HT-29 (cell line): ENCODE results near the gene CD2. TPM values are rescaled to one million over a fixed set of nuclear protein-coding genes. Genes with fewer than 3 reads are reported as not detected.

Experiments
- DNase-seq: peaks from one replicate; pipeline ENCODE4 v3.0.0-alpha.2; 2015; ENCODE audit warnings: low spot score
- total RNA-seq: library from RNA; depleted of rRNA; stranded (reverse); fragments of >200 nt; shearing (Covaris generic); gene quantifications from 2 replicates; pipeline ENCODE4 v1.2.3, GENCODE V29; 2014; rRNA removed

CD2 gene, protein sequence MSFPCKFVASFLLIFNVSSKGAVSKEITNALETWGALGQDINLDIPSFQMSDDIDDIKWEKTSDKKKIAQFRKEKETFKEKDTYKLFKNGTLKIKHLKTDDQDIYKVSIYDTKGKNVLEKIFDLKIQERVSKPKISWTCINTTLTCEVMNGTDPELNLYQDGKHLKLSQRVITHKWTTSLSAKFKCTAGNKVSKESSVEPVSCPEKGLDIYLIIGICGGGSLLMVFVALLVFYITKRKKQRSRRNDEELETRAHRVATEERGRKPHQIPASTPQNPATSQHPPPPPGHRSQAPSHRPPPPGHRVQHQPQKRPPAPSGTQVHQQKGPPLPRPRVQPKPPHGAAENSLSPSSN
- not detected in 2 replicates for total RNA-seq

DNA sequence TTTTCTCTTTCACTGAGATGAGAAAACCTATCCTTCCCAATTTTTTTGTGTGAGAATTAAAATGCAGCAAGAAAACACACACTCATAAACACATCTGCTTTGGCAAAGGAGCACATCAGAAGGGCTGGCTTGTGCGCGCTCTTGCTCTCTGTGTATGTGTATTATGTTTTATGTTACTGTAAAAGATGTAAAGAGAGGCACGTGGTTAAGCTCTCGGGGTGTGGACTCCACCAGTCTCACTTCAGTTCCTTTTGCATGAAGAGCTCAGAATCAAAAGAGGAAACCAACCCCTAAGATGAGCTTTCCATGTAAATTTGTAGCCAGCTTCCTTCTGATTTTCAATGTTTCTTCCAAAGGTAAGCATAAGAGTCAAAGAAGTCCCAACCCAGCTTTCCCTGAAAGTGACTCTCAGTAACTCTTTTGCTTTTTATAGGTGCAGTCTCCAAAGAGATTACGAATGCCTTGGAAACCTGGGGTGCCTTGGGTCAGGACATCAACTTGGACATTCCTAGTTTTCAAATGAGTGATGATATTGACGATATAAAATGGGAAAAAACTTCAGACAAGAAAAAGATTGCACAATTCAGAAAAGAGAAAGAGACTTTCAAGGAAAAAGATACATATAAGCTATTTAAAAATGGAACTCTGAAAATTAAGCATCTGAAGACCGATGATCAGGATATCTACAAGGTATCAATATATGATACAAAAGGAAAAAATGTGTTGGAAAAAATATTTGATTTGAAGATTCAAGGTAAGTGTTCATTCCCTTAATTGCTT is at the start of gene CD2:
CD2 (plus strand) TSS at position 233 of the 780 bp plus-strand sequence; CDS start at position 296, 63 bp downstream.
- no peak for DNase-seq

DNA sequence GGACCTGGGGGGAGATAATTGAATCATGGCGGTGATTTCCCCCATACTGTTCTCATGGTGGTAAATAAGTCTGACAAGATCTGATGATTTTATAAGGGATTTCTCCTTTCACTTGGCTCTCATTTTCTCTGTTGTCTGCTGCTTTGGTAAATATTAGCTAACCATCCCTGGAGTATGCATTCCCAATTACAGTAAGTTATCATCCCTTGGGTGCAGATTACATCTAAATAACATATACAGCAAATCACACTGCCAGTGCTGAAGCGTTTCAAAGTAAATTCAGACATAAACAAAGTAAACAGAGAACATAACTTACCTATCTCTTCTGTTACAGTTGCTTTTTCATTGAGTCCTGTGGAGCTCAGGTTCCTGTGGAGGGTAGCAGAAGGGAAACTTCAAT is 48.1 kb upstream of the CD2 start:
- DNase-seq, result no peak

DNA sequence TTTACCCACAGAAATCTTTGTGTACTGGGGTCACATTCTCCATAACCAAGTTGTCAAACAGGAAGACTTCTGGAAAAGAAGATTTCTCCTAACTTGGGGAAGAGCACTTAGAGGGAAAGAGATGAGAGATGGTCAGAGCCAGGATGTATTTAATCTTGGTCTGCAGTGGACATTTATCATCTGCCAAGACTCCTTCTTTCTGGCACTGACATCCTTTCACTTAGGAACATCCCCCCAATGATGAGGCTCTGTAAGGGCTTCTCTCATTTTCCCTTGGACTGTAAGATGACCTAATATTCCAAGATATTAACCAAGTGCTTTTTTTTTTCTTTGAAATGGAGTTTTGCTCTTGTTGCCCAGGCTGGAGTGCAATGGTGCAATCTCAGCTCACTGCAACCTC is 47.4 kb upstream of the CD2 start:
- no peak for DNase-seq

DNA sequence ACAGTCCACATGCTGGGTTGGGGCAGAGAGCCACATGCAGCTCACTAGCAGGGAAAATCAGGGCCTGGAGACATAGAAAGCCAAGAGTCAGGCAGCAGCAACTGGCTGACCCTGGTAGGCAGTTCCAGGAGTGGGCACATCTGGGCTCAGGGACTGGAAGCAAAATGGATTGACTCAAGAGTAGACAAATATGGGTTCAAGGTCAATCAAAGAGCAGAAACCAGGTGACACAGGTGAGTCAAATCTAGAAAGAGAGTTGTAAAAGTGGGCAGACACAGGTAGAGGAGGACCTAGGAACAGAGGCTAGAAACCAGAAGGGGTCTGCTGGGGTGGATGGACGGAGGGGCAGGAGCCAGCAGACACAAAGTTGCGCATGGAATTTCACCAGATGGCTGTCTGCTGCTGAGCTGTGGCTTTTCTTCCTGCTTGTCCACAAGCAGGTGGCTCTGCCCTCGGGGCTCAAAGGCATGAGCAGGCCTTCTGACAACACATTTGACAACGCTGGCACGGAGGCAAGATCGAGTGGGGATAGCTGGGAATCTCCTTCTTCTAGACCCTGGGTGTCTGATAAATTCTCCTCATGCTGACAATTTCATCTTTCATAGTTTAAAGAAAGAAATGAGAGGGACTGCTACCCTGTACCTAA is 45.9 kb upstream of the CD2 start:
- no peak for DNase-seq

DNA sequence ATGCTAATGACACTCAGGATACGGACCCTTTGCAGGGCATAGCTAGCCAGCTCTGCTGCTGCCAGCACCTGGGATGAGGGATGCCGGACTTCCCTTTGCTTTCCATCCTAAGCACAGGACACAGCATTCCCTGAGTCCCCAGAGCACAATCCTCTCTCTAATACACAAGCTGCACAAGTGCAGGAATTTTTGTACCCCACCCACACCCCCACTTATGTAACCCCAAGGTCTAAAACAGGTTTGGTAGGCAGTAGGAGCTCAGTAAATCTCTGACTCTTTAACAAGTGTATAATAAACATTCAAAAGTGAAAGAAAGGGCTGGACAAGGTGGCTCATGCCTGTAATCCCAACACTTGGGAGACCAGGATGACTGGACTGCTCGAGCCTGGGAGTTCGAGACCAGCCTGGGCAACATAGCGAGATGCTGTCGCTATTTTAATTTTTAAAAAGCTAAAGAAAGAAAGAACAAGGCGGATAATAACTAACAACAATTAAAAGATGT is 44.5 kb upstream of the CD2 start:
- DNase-seq, result no peak

DNA sequence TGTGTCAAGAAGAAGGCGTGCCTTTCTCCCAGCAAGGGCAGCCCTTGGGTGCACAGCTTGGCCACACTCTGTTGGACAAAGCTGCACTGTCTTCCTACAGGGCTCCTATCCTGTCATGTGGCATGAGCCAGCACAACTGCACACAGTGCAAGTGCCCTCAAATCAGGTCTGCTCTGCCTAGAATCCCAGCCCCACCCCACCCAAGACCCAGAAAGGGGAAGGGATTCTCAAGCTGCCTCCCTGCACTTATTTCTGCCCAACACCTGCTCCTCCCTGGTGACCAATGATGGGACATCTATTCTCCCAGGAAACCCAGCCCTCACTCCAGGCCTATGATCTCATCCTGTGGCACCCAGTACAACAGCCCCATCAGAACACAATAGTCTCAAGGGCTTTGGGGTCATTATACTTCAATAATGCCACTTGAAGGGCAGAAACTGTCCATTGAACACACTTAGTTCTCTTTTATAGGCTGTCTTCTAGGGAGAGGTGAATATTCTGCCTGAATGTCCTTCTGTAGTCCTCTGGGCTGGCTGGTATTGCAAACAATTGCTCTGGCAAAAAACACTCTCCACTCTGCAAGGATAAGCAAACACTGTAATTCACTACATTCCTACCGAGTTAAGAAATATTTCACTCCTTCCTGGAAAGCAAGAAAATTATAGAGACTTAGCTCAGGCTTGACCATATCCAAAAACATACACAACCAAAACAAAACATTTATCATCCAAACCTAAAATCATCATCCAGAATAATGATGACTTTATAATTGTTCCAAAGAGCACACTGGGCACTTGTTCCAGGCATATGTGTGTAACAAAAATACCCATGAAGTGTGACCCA is 43.6 kb upstream of the CD2 start:
- no peak for DNase-seq

DNA sequence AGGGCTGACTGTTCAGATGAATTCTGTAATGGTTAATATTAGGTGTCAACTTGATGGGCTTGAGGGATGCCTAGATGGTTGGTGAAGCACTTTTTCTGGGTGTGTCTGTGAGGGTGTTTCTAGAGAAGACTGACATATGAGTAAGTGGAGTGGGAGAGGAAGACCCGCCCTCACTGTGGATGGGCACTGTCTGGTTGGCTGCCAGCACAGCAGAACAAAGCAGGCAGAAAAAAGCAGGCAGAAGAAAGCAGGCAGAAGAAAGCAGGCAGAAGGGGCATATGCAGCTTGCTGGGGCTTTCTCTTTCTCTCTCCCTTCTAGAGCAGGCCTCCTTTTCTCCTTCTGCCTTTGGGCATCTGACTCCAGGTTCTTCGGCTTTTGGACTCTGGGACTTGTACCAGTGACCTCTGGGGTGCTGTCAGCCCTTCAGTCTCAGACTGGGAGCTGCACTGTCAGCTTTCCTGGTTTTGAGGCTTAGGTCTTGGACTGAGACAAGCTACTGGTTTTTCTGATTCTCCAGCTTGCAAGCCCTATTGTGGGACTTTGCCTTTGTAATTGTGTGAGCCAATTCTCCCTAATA is 42.9 kb upstream of the CD2 start:
- no peak for DNase-seq

DNA sequence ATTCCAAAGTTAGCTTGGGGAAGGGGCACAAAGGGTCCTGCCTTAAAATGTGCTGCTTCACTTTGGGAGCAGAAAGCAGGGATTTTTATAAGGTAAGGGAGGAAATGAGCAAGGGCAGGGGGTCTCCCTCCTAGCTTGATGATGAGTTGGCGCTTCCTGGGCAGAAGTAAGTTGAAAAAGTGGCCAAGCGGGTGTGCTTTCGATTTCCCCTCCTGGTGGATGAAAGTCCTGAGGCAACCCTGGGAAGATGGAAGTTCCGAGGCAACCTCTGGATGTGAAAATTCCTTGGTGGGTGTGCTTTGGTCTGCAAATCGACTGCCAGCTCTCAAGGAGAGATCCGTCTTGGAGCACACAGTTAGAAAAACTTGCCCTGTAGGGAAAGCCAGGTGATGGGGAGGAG is 41.7 kb upstream of the CD2 start:
- no peak for DNase-seq

DNA sequence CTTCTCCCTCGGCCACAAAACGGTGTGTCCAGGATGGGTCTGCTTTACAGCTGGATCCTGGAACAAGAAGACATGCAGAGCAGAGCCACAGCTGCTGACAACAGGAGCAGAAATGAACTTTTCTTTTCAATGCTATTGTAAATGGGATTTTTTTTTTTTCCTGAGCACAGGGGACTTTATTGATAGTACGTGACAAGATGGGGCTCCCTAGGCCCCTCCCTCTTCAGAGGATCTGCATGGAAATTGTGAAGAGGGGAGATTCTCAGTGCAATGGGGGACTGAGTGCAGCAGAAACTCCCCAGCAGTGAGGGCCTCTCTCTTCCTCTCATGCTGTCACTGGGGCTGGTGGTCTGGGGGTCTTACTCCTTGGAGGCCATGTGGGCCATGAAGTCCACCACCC is 40.8 kb upstream of the CD2 start:
- DNase-seq, result no peak

DNA sequence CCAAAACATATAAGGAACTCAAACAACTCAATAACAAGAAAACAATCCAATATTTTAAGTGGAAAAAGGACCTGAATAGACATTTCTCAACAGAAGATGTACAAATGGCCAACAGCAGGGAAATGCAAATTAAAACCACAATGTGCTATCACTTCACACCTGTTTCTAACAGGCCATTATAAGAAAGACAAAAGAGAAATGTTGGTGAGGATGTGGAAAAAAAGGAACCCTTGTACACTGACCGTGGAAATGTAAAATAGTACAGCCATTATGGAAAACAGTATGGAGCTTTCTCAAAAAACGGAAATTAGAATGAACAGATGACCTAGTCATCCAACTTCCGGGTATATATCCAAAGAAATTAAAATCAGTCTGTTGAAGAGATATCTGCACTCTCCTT is 37.8 kb upstream of the CD2 start:
- DNase-seq, result no peak

DNA sequence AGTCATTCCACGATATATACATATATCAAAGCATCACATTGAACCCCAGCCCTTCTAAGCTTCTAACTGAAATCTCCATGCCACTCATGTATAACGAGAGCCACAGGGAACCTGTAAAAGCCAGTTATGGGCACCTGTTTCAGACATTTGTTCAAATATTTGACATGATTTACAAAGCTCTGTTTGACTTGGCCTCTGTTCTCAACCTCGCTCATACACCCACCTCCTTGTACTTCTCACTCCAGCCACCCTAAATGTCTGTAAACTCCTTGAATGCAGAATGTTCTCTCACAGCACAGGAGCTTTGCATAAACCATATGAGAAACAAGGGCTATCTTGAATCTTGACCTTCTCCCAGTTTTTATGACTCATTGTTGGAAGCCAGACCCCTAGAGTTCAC is 36.9 kb upstream of the CD2 start:
- no peak for DNase-seq

DNA sequence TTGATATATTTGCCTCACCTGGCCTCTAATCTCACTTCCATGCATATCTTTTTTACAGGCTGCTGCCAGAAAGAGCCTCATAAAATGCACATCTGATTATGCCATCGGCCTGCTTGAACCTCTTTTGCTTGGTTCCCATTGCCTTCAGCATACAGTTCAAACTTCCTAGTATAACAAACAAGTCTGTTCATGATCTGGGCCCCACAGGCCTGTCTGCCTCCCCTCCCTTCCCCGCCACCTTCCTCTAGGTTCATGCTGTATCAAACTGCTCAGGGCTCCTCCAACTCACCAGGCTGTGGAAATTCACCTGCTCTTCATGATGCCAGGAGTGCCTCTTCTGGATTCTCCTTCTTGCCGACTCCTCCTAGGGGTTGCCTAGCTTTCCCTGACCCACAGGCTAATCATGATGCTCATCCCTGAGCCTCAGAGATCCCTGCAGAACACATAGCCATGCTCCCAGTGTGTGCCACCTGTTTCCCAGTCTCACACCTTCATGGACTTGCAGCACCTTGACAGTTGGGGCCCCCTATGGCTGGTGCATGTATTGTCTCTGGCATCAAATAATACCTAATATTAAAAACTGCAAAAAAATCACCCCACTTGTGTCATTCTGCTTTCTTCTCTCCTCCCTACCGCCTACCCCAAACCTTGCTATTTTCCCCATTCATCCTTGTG is 33.7 kb upstream of the CD2 start:
- DNase-seq, result no peak

DNA sequence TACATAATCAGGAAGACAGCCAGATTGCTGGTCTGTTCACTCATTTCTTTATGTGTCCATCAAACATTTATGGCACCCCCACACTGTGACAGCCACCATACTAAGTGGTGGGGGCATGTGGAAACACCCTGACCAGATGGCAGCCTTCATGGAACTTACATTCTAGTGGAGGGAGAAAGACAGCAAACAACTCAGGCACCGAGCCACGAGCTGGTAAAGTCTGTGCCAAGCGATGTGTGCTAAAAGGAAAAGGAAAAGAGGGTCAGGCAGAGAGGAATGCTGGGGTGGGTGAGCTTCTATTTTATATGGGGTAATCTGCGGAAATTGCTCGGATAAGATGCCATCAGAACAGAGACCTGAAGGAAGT is 33.2 kb upstream of the CD2 start:
- DNase-seq, result no peak

DNA sequence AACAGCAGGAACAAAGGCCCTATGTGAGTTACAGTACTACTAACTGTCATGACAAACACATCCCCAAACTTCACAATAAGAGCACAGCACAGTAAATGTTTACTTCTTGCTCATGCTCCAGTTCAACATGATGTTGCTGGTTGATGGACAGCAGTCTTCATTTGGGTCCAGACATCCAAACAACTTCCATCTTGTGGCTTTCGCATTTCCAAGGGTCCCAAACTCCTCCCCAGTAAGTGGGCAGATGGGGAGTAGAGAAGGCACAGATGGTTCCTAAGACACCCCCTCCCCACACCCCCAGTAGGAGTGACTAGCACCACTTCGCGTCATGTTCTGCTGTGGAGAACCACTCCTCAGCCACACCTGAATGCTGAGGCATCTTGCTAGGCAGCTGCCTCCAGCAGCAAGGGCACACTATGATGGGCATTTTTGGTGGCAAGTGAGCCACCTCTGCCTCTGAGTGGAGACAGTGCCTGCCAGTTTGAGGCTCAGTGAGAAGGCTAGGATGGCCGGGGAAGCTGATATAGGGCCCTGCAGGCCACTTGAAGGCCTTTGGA is 32.7 kb upstream of the CD2 start:
- no peak for DNase-seq

DNA sequence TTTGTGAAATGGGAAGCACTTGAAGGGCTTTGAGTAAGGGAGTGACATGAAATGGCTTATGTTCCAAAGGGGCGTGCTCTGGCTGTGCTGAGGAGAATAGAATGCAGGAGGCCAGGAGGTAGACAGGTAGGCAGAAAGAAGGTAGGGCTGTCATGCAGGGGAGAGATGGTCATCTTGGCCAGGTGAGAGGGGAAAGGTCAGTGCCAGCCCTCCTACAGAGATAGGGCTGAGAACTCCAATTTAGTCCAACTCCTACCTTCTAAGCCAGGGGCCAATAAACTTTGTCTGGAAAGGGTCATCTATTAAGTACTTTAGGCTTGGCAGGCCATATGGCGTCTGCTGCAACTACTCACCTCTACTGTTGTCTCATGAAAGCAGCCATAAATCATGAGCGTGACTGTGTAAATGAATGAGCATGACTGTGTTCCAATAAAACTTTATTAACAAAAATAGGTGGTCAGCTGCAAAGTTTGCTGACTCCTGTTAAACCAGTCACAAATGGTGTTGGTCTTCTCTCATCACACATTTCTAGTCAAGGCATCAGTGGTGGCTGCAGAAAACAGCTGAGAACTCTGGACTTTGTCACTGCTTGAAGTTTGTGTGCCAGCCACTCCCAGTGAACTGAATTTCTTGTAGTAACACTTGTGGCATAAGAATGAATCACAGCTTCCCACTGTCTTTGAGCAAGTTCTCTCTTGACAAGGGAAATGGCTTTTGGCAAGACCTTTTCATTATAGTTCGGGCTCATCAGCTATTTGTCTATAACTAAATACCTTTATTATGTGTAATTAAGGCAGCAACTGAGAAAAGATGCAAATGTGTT is 32.0 kb upstream of the CD2 start:
- peak; percentile 21 for DNase-seq

DNA sequence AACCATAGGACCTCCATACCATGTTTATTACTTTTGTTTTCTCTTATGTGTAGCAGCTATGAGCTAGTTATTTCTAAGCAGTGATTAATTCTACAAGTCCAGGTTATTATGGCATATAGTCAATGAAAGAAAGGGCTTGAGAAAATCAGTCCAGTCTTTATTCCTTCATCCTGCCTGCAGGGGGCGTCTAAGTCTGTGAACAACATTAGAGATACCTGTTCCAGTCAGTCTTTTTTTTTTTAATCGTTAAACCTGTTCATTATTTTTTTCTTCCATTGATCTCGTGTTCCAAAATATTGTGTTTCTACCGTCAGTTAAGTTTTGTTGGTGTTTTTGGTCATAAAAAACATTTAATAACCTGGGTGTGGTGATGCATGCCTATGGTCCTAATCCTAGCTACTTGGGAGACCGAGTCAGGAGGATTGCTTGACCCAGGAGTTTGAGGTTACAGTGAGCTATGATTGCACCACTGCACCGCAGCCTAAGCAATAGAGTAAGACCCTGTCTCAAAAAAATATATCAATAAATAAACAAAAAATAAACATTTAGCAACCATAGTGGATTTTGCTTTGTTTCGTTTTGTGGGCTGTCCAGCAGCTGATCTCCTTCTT is 29.4 kb upstream of the CD2 start:
- peak; percentile 90 for DNase-seq

DNA sequence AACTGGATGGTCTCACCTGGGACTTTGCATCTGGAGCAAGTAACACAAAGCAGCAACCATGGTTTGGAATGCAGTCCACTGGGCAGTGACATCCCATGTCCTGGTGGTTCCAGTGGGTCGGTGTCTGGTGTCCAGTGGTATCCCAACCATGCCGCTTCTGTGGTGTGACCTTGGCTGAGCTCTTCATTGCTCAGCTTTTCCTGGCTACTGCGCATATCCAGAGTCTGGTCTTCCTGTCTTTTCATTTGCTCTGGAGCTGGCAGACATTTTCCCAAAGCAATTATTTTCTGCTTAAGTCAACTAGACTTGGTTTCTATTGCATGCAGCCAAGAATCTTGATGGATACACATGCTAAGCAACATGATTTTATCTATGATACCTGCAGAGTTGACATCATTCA is 28.4 kb upstream of the CD2 start:
- no peak for DNase-seq

DNA sequence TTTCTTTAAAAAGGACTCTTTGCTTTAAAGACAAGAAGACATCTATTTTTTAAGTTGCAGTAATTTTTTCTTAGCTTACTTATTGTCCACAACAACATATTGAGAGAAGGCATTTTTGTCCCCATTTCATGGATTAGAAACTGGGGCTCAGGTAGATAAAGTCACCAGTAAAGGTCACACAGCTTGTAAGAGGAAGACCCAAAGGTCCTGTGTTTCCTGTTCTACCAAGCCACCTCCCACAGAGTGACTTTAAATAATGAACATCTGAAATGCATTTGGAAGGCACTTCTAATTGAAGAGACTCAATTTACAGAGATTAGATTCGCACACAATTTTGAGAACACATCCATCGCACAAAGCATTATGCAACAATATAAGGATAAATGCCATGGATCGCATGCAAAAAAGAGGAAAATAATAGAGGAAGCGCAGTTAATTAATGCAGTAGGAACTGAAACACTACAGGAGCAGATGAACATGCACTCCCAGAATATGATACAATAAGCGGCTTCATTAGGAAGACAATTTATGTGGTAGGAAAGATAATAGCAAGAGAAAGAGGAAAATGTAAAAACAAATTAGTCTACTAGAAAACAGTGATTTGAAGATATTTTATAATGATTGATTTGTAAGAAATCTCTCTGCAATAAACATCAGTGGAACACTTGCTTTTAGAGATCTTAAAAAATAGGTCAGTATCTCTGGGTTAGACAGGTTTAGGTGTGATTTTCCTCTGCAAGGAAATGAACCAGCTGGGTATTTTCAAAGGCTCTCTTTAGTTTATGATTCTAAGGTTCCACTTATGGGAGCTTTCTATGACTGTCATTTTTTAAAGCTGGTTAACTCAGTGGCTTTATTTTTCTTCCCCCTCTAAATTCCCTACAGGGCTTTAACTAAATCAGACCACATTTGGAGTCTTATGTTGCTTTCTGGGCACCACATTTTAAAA is 27.1 kb upstream of the CD2 start:
- DNase-seq, result no peak
